ENCODE data around the gene KLHL3. TPM values are rescaled to one million over a fixed set of nuclear protein-coding genes. Genes with fewer than 3 reads are reported as not detected.

KLHL3 gene
- total RNA-seq, 6 experiments from 2014 or later = 1.9 to 8.5 (median 3.3) TPM

GRCh38 chr5:137616046-137616445 lies 119.8 kb downstream of the KLHL3 start:
- no CpG with 5 or more reads among the region's 5 CpGs for WGBS (ENCODE audit: insufficient coverage, low coverage, low lambda C conversion rate, missing lambda C conversion rate)
- no peak overlapping the region for H3K27ac ChIP-seq
- H3K36me3 ChIP-seq = no peaks in the 10 kb centered on the region
- DNase-seq (no peak), ATAC-seq (no peak)
- H3K27me3 ChIP-seq = no peaks in the 10 kb centered on the region
- H3K4me3 ChIP-seq = no peak overlapping the region
- H3K4me1 ChIP-seq = no peaks in the 10 kb centered on the region
- TF ChIP-seq POLR2A (IDR thresholded peaks at IDR 0.05) = no peak
- TF ChIP-seq CTCF (IDR thresholded peaks at IDR 0.05) = no peak
- no peaks in the 10 kb centered on the region for H3K9me3 ChIP-seq
- intact Hi-C loops (cut with DNase I) = no loop called here

DNA sequence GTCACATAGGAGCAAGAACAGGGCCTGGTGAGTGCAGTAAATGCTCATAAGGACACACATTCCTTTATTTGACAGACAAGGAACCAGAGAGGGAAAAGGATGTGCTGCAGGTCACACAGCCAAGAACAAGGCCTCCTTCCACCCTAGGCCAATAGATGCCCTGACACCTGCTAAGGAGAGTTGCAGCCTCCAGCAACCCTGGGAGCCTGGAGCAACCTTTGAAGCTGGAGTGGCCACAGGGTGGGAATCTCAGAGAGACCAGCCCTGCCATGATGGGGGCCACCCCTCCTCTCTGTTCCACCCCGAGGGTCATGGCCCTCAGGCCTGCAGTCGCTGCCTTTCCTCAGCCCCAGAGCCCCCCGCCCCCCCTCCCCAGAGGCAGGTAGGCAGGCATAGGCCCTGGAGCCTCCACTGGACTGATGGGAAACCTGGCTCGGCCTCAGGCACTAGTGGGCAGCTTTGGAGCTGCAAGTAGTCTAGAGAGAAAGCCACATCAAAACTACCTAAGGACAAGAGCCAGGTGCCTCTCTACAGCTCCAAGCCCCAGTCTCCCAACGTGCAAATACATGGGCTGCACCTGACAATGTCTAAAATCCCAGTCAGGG lies 120.6 kb downstream of the KLHL3 start:
- intact Hi-C loops (cut with DNase I) = no loop called here
- TF ChIP-seq POLR2A (IDR thresholded peaks at IDR 0.05) = no peak
- TF ChIP-seq CTCF (IDR thresholded peaks at IDR 0.05) = no peak
- H3K27me3 ChIP-seq = no peaks in the 10 kb centered on the region
- H3K4me3 ChIP-seq = no peak overlapping the region
- ATAC-seq (no peak), DNase-seq (no peak)
- no peaks in the 10 kb centered on the region for H3K9me3 ChIP-seq
- H3K4me1 ChIP-seq = no peaks in the 10 kb centered on the region
- H3K36me3 ChIP-seq = no peaks in the 10 kb centered on the region
- no peak overlapping the region for H3K27ac ChIP-seq
- WGBS (ENCODE audit: insufficient coverage, low coverage, low lambda C conversion rate, missing lambda C conversion rate) = 60% methylated on average over 2 of the region's 5 CpGs

GRCh38 chr5:137613554-137614265 lies 122.2 kb downstream of the KLHL3 start:
- Histone ChIP-seq H3K9me3 (no peaks in the 10 kb centered on the region), H3K36me3 (no peaks in the 10 kb centered on the region), H3K27me3 (no peaks in the 10 kb centered on the region), H3K4me1 (no peaks in the 10 kb centered on the region), H3K4me3 (no peak overlapping the region), H3K27ac (no peak overlapping the region)
- no peak for DNase-seq
- intact Hi-C loops (cut with DNase I) = no loop called here
- 56% methylated on average over 5 of the region's 7 CpGs for WGBS (ENCODE audit: insufficient coverage, low coverage, low lambda C conversion rate, missing lambda C conversion rate)
- ATAC-seq = peak in 1 of 4 donors; percentile 45
- TF ChIP-seq CTCF (IDR thresholded peaks at IDR 0.05) (no peak), POLR2A (IDR thresholded peaks at IDR 0.05) (no peak)

- Histone ChIP-seq H3K4me1 (no peaks in the 10 kb centered on the region), H3K27me3 (no peaks in the 10 kb centered on the region), H3K27ac (no peak overlapping the region), H3K36me3 (no peaks in the 10 kb centered on the region), H3K9me3 (no peaks in the 10 kb centered on the region), H3K4me3 (no peak overlapping the region)
- no peak for TF ChIP-seq POLR2A (IDR thresholded peaks at IDR 0.05)
- no peak for TF ChIP-seq CTCF (IDR thresholded peaks at IDR 0.05)
- intact Hi-C loops (cut with DNase I) = no loop called here
- DNase-seq (no peak), ATAC-seq (no peak)
Measured at GRCh38 chr5:137612576-137612975, 123.3 kb downstream of the KLHL3 start.

Data from right lobe of liver (tissue), 6 donors.